ENCODE data around the gene SNCA.

DNA sequence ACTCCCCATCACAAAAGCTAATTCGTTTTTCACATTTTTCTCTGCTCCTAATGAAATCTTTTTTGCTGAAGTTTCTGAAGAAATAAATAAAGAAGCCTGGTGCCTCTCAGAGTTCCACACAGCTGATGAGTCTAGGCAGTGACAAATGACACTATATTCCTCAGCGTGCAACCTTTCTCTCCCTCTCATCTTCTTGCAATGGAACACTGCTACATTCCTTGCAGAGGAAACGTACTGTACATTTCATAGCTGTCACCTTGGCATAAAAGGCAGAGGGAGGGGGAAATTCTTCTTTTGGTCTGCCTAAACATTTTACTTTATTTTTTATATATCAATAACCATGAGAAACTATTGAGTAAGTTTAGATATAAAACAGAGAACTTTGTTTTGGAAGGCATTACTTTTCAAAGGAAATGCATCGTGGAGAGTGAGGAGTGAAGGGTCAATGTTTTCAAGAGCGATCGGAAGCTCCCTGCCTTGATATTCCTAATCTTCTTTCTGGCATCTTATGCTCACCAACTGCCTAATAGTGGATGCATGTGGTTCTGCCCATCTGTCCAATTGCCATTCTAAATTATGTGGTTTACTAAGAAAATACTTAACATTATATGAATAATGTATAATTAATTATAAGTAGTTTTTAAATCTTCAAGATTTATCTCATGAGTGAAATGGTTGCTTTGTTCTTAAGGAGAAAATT, 29.4 kb downstream of the SNCA start:
- TF ChIP-seq SUZ12 (IDR thresholded peaks at IDR 0.05; ENCODE audit: extremely low read depth, insufficient read depth, insufficient read length) (no peak), ZNF274 (IDR thresholded peaks at IDR 0.05; ENCODE audit: low read depth, low read length) (no peak), YY1 (IDR thresholded peaks at IDR 0.05; ENCODE audit: insufficient read depth, insufficient read length) (no peak)

All from NT2/D1 (cell line).